ENCODE results near the gene PTPN13.

The PTPN13 gene

DNA sequence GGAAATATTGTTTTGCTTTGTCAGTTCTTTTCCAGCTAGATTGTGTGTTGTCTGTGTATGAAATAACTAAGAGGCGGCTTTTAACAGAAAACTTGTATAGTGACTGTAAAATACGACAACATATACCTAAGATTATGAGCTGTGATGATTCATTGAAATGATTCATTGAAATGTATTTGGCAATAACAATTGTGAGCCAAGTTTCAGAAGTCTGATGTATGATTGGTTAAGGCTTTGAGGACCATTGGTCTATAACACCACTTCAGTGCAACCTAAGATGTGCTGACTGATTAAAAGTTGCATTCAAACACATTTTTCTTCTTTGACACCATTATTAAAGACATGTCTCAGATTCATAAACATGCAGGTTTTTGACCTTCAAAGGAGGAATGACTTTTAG, 76.6 kb downstream of the PTPN13 start:
- no peaks in the 10 kb centered on the region for H3K4me1 ChIP-seq (ENCODE audit: control insufficient read depth, insufficient read depth, low read length, poor library complexity, severe bottlenecking)
- 90% methylated on average over 2 of the region's 2 CpGs; no CpG with 5 or more reads in 1 of the 2 experiments for WGBS, 2 experiments (ENCODE audit: insufficient coverage in 2 of 2)
- no peak overlapping the region for H3K4me3 ChIP-seq (ENCODE audit: extremely low read depth, insufficient read depth, low read length, poor library complexity, severe bottlenecking)
- H3K9me3 ChIP-seq (ENCODE audit: control insufficient read depth, low read length): no peaks in the 10 kb centered on the region
- peaks cover 18% of the 10 kb centered on the region for H3K36me3 ChIP-seq (ENCODE audit: control insufficient read depth, insufficient read depth, low read length)
- H3K27ac ChIP-seq (ENCODE audit: low read depth, low read length, severe bottlenecking): no peak overlapping the region

DNA sequence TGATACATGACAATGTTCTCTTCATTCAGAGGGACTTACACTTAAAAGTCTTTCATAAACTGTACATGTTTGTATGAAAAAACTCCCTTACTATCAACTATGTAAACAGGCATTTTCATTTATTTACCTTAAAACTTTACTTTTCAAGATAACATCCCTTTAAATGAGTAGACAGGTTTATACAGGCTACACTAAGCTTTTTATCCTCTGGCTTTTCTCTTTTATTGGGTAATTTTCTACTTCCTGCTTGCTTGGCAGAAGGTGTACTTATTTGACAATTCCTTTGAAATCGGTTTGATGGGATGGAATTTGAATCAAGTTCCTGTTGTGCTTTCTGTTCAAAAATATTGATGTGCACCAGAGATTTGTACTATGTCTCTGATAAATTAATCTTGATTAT, 81.4 kb downstream of the PTPN13 start:
- no peak overlapping the region for H3K4me3 ChIP-seq (ENCODE audit: extremely low read depth, insufficient read depth, low read length, poor library complexity, severe bottlenecking)
- H3K4me1 ChIP-seq (ENCODE audit: control insufficient read depth, insufficient read depth, low read length, poor library complexity, severe bottlenecking): no peaks in the 10 kb centered on the region
- no peak overlapping the region for H3K27ac ChIP-seq (ENCODE audit: low read depth, low read length, severe bottlenecking)
- H3K9me3 ChIP-seq (ENCODE audit: control insufficient read depth, low read length): no peaks in the 10 kb centered on the region
- WGBS, 2 experiments (ENCODE audit: insufficient coverage in 2 of 2): no CpG with 5 or more reads among the region's 1 CpG
- peaks cover 18% of the 10 kb centered on the region for H3K36me3 ChIP-seq (ENCODE audit: control insufficient read depth, insufficient read depth, low read length)

DNA sequence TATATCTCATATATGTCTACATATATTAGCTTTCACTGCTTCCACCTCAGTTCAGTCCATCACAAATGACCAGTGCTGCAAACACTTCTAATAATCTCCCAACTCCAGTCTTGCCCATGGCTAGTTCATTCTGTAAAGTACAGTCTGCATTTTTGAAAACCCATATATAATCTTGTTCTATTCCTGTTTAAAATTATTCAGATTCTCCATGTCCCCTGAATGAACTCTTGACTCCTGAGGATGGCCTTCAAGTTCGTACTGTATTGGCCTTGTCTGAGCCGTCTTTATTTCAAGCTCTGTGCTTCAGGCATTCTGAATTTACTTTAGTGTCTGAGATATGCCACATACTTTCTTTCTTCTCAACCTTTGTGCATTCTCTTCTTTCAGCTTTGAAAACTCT, 84.7 kb downstream of the PTPN13 start:
- WGBS, 2 experiments (ENCODE audit: insufficient coverage in 2 of 2): 93 to 100% methylated on average over 2 of the region's 2 CpGs
- Histone ChIP-seq H3K27ac (ENCODE audit: low read depth, low read length, severe bottlenecking) (no peak overlapping the region), H3K9me3 (ENCODE audit: control insufficient read depth, low read length) (no peaks in the 10 kb centered on the region), H3K4me1 (ENCODE audit: control insufficient read depth, insufficient read depth, low read length, poor library complexity, severe bottlenecking) (no peaks in the 10 kb centered on the region), H3K36me3 (ENCODE audit: control insufficient read depth, insufficient read depth, low read length) (peaks cover 2% of the 10 kb centered on the region), H3K4me3 (ENCODE audit: extremely low read depth, insufficient read depth, low read length, poor library complexity, severe bottlenecking) (no peak overlapping the region)

DNA sequence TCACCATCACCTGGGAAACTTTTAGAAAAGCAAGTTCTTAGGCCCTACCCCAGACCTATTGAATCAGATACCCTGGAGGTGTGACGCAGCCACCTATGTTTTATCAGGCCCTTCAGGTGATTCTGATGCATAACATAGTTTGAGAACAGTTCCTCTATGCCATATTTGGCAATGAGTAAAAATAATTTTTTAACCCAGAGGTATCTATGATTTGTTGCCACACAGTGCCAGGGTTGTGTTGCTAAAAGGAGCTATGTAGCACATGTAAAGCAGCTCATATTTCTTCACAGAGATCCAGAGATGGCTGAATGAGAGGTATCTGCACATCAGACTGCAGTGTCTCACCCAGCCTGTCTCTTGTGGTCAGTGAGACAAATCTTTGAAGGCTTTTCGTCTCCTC, 85.3 kb downstream of the PTPN13 start:
- WGBS, 2 experiments (ENCODE audit: insufficient coverage in 2 of 2): no CpG with 5 or more reads among the region's 2 CpGs
- no peaks in the 10 kb centered on the region for H3K36me3 ChIP-seq (ENCODE audit: control insufficient read depth, insufficient read depth, low read length)
- no peak overlapping the region for H3K4me3 ChIP-seq (ENCODE audit: extremely low read depth, insufficient read depth, low read length, poor library complexity, severe bottlenecking)
- H3K4me1 ChIP-seq (ENCODE audit: control insufficient read depth, insufficient read depth, low read length, poor library complexity, severe bottlenecking): no peaks in the 10 kb centered on the region
- H3K9me3 ChIP-seq (ENCODE audit: control insufficient read depth, low read length): no peaks in the 10 kb centered on the region
- H3K27ac ChIP-seq (ENCODE audit: low read depth, low read length, severe bottlenecking): no peak overlapping the region

DNA sequence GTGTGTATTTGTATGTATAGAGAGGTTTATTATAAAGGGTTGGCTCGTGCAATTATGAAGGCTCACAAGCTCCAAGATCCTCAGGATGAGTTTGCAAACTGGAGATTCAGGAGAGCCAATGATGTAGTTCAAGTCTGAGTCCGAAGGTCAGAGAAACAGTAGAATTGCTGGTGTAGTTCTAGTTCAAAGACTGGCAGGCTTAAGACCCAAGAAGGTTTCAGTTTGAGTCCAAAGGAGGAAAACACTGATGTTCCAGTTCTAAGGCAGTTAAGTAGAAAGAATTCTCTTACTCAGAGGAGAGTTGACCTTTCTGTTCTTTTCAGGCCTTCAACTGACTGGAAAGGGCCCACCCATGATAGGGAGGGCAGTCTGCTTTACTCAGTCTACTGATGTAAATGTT, 89.1 kb downstream of the PTPN13 start:
- Histone ChIP-seq H3K4me1 (ENCODE audit: control insufficient read depth, insufficient read depth, low read length, poor library complexity, severe bottlenecking) (no peaks in the 10 kb centered on the region), H3K27ac (ENCODE audit: low read depth, low read length, severe bottlenecking) (no peak overlapping the region), H3K9me3 (ENCODE audit: control insufficient read depth, low read length) (no peaks in the 10 kb centered on the region), H3K4me3 (ENCODE audit: extremely low read depth, insufficient read depth, low read length, poor library complexity, severe bottlenecking) (no peak overlapping the region), H3K36me3 (ENCODE audit: control insufficient read depth, insufficient read depth, low read length) (no peaks in the 10 kb centered on the region)
- 100% methylated on average over 2 of the region's 2 CpGs for WGBS, 2 experiments (ENCODE audit: insufficient coverage in 2 of 2)

DNA sequence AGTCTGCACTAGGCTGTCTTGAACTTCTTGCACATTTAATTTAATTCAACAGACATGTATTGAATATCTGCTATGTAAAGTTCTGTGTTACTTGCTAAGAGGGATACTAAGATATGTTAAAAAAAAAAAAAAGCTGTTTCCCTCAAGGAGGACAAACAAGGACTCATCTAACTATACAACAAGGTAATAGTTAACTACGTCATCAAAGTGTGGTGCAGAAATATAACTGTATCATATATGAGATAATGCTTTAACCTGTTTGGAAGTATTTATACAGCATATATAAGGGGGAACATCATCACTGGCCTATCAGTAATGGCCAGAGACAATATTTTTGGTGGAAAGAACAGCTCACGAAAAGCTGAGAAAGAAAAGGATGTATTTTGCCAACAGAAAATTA, 89.9 kb downstream of the PTPN13 start:
- H3K4me3 ChIP-seq (ENCODE audit: extremely low read depth, insufficient read depth, low read length, poor library complexity, severe bottlenecking): no peak overlapping the region
- 86 to 100% methylated on average over 1 of the region's 2 CpGs for WGBS, 2 experiments (ENCODE audit: insufficient coverage in 2 of 2)
- H3K9me3 ChIP-seq (ENCODE audit: control insufficient read depth, low read length): no peaks in the 10 kb centered on the region
- H3K36me3 ChIP-seq (ENCODE audit: control insufficient read depth, insufficient read depth, low read length): peaks cover 3% of the 10 kb centered on the region
- H3K27ac ChIP-seq (ENCODE audit: low read depth, low read length, severe bottlenecking): no peak overlapping the region
- H3K4me1 ChIP-seq (ENCODE audit: control insufficient read depth, insufficient read depth, low read length, poor library complexity, severe bottlenecking): no peaks in the 10 kb centered on the region

DNA sequence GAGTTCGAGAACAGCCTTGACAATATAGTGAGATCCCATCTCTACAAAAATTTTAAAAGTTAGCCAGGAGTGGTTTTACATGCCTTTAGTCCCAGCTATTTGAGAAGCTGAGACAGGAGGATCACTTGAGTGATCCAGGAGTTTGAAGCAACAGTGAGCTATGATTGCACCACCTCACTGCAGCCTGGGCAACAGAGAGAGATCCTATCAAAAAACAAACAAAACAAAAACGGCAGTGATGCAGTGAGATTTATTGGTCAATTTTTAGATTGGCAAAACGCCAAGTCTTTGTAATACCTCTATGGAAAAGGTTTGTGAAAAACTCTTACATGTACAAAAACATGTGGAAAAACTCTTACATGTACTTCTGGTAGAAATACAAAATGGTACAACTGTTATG, 91.3 kb downstream of the PTPN13 start:
- H3K9me3 ChIP-seq (ENCODE audit: control insufficient read depth, low read length): no peaks in the 10 kb centered on the region
- no peaks in the 10 kb centered on the region for H3K4me1 ChIP-seq (ENCODE audit: control insufficient read depth, insufficient read depth, low read length, poor library complexity, severe bottlenecking)
- WGBS, 2 experiments (ENCODE audit: insufficient coverage in 2 of 2): 80% methylated on average over 1 of the region's 3 CpGs; no CpG with 5 or more reads in 1 of the 2 experiments
- H3K27ac ChIP-seq (ENCODE audit: low read depth, low read length, severe bottlenecking): peak overlapping the region; percentile 43
- no peak overlapping the region for H3K4me3 ChIP-seq (ENCODE audit: extremely low read depth, insufficient read depth, low read length, poor library complexity, severe bottlenecking)
- H3K36me3 ChIP-seq (ENCODE audit: control insufficient read depth, insufficient read depth, low read length): peaks cover 11% of the 10 kb centered on the region

DNA sequence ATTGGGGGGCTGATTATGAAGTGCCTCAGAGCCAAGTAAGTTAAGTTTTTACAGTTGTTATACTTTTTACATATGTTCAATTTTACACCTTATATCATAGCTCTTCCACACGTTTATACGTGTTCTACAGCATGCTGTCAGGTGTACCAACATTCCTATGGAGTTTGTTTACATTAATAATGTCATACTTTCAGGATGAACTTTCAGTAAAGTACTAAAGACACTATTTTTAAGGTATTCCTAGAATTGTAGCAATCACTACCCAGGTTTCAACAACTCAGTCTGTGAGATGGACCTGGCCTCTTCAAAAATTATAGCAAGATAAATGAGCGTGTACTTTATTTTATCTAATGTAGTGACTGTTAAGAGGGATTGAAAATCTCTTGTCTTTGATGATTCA, 92.6 kb downstream of the PTPN13 start:
- no peaks in the 10 kb centered on the region for H3K9me3 ChIP-seq (ENCODE audit: control insufficient read depth, low read length)
- no peaks in the 10 kb centered on the region for H3K4me1 ChIP-seq (ENCODE audit: control insufficient read depth, insufficient read depth, low read length, poor library complexity, severe bottlenecking)
- peaks cover 11% of the 10 kb centered on the region for H3K36me3 ChIP-seq (ENCODE audit: control insufficient read depth, insufficient read depth, low read length)
- no peak overlapping the region for H3K4me3 ChIP-seq (ENCODE audit: extremely low read depth, insufficient read depth, low read length, poor library complexity, severe bottlenecking)
- WGBS, 2 experiments (ENCODE audit: insufficient coverage in 2 of 2): 100% methylated on average over 1 of the region's 3 CpGs
- no peak overlapping the region for H3K27ac ChIP-seq (ENCODE audit: low read depth, low read length, severe bottlenecking)

DNA sequence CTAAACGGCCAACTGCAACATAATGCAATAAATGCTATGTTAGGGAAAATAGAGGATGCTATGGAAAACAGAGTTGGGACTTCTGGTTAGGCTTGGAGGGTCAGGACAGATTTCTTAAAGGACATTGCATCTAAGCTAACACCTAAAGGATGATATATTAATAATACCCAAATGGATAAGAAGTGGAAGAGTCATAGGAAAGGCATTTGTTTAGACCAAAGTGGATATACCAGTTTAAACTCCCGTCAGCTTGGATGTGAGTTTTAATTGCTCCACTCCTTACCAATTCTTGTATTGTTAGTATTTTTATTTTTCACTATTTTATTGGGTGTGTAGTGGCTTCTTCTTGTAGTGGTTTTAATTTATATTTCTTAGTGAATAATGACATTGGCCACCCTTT, 93.9 kb downstream of the PTPN13 start:
- H3K27ac ChIP-seq (ENCODE audit: low read depth, low read length, severe bottlenecking): no peak overlapping the region
- no peaks in the 10 kb centered on the region for H3K9me3 ChIP-seq (ENCODE audit: control insufficient read depth, low read length)
- WGBS, 2 experiments (ENCODE audit: insufficient coverage in 2 of 2): 100% methylated on average over 1 of the region's 2 CpGs; no CpG with 5 or more reads in 1 of the 2 experiments
- H3K4me1 ChIP-seq (ENCODE audit: control insufficient read depth, insufficient read depth, low read length, poor library complexity, severe bottlenecking): no peaks in the 10 kb centered on the region
- no peak overlapping the region for H3K4me3 ChIP-seq (ENCODE audit: extremely low read depth, insufficient read depth, low read length, poor library complexity, severe bottlenecking)
- peaks cover 11% of the 10 kb centered on the region for H3K36me3 ChIP-seq (ENCODE audit: control insufficient read depth, insufficient read depth, low read length)

DNA sequence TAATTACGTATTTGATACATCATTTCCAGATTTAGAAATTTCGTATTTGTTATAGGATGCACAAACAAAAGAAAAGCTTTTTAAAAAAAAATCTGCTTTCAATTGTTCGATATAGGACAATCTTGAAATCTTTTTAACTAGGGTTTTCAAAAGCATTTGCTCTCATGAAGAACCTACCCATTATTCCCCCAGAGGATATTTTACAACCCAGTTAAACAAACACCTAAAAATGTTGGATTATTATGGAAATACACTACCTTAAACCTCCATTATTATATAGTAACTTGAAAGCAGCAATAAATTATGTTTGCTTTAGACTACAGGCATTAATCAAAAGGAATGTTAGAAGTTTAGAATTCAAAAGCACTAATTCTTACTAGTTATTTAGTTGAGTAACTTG, 110.5 kb downstream of the PTPN13 start:
- no CpG with 5 or more reads among the region's 3 CpGs for WGBS, 2 experiments (ENCODE audit: insufficient coverage in 2 of 2)
- H3K9me3 ChIP-seq (ENCODE audit: control insufficient read depth, low read length): no peaks in the 10 kb centered on the region
- H3K36me3 ChIP-seq (ENCODE audit: control insufficient read depth, insufficient read depth, low read length): no peaks in the 10 kb centered on the region
- H3K27ac ChIP-seq (ENCODE audit: low read depth, low read length, severe bottlenecking): no peak overlapping the region
- H3K4me1 ChIP-seq (ENCODE audit: control insufficient read depth, insufficient read depth, low read length, poor library complexity, severe bottlenecking): no peaks in the 10 kb centered on the region
- H3K4me3 ChIP-seq (ENCODE audit: extremely low read depth, insufficient read depth, low read length, poor library complexity, severe bottlenecking): no peak overlapping the region

DNA sequence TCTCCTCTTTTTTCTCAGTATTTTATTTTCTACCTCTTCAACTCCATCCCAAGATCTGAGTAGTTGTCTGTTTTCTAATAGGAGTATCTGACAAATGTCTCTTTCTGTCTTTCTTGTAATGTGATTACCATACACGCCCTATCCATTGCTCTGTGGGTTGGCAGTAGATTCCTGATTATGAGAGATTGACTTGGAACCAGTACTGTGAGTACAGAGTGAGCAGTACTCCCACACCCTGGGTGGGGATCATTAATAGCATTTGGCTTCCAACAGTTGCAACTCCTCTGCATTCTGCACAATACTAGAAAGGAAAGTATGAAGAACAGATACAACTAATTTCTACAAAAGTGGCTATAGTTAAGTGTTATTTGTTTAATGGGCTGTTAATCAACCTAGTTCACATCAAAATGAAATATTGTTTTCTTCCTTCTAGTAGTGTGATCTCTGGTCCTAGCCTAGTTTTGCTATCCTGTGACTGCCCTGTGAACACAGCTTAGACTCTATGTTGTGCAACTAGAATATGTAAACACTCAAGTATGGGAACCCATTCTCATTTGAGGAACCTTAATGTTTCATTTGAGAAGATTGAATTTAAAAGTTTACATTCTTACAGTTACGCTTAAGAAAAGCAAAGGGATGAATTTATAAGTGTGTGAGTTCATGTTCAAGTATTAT, 112.9 kb downstream of the PTPN13 start:
- H3K4me1 ChIP-seq (ENCODE audit: control insufficient read depth, insufficient read depth, low read length, poor library complexity, severe bottlenecking): no peaks in the 10 kb centered on the region
- no peaks in the 10 kb centered on the region for H3K9me3 ChIP-seq (ENCODE audit: control insufficient read depth, low read length)
- no peak overlapping the region for H3K4me3 ChIP-seq (ENCODE audit: extremely low read depth, insufficient read depth, low read length, poor library complexity, severe bottlenecking)
- H3K27ac ChIP-seq (ENCODE audit: low read depth, low read length, severe bottlenecking): no peak overlapping the region
- H3K36me3 ChIP-seq (ENCODE audit: control insufficient read depth, insufficient read depth, low read length): no peaks in the 10 kb centered on the region
- no CpG with 5 or more reads among the region's 2 CpGs for whole genome bisulfite sequencing, 2 experiments (ENCODE audit: insufficient coverage in 2 of 2)
